ENCODE data around the gene ROPN1L. TPM values are rescaled to one million over a fixed set of nuclear protein-coding genes. Genes with fewer than 3 reads are reported as not detected.

ROPN1L gene
- total RNA-seq, 1 experiment from 2014 or later, result 0.66 TPM

DNA sequence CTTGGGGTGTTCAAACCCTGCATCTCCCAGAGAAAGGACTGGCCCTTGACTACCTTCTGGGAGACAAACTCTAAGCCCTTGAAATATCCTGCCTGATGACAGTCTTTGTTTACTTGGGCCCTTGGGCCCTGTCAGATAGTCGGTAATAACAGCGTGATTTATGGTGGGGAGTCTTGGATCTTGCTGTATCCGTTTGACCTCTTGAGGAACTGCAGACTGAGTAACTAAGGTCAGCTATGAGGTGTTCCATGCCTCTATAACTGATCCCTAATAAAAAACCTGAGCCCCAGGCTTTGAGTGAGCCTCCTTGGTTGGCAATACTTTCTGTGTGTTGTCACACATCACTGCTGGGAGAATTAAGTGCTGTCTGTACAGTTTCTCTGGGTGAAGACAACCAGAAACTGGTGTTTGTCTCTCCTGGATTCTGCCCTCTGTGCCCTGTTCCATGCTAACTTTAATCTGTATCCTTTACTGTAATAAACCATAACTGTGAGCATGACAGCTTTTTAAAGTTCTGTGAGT is 66.0 kb downstream of the ROPN1L start:
- Histone ChIP-seq H3K9me2 (ENCODE audit: insufficient read depth) (no peaks in the 10 kb centered on the region), H3K4me1 (ENCODE audit: control insufficient read depth in 1 of 2, insufficient read depth in 2 of 2, low read length in 2 of 2) (peaks cover 10 to 22% of the 10 kb centered on the region in 2 experiments), H4K20me1 (ENCODE audit: insufficient read depth) (no peaks in the 10 kb centered on the region), H2AFZ (ENCODE audit: low read depth, low read length, poor library complexity, severe bottlenecking) (peak overlapping the region; percentile 77), H3K9ac (ENCODE audit: low read length) (no peak overlapping the region), H3K36me3 (ENCODE audit: control insufficient read depth in 1 of 2, insufficient read depth in 2 of 2, low read length in 2 of 2) (no peaks in the 10 kb centered on the region), H3K79me2 (ENCODE audit: insufficient read depth, low read length) (no peaks in the 10 kb centered on the region), H3K9me3 (ENCODE audit: control insufficient read depth in 1 of 2, insufficient read depth in 1 of 2, low read depth in 1 of 2, low read length in 2 of 2) (no peaks in the 10 kb centered on the region), H3K4me3 (replicated peaks in 1 of 2; ENCODE audit: low read depth in 1 of 2, low read length in 2 of 2) (no peak overlapping the region), H3K27me3 (ENCODE audit: insufficient read depth, low read length) (no peaks in the 10 kb centered on the region), H3K4me2 (ENCODE audit: low read length) (peak overlapping the region; percentile 46), H3K27ac (ENCODE audit: low read depth, low read length) (no peak overlapping the region)
- BruUV-seq (replicated peaks), result no TSS peak
- ChIA-PET POLR2A (no interaction called here), RAD21 (ENCODE audit: low non-redundant PET in 1 of 2, low total read pairs in 2 of 2, uncharacterized antibody in 2 of 2, unreplicated experiment in 2 of 2) (no interaction called here), CTCF (no interaction called here)
- intact Hi-C loops (cut with micrococcal nuclease), result no loop called here
- no peak for DNase-seq (ENCODE audit: low read depth, low spot score)
- ATAC-seq, result peak; percentile 53
- TF ChIP-seq CBX3 (IDR thresholded peaks at IDR 0.05; ENCODE audit: low read depth) (no peak), ELF1 (IDR thresholded peaks at IDR 0.05; ENCODE audit: borderline replicate concordance, low read depth) (no peak), SP1 (IDR thresholded peaks at IDR 0.05; ENCODE audit: low read depth) (0 out of 2 replicates have a peak, but pooled peaks have one; percentile 19), EGR1 (IDR thresholded peaks at IDR 0.05; ENCODE audit: low read depth) (no peak), REST (IDR thresholded peaks at IDR 0.05; ENCODE audit: low read depth) (no peak)

GRCh38 chr5:10509575-10509974 is 67.9 kb downstream of the ROPN1L start:
- Histone ChIP-seq H3K4me2 (ENCODE audit: low read length) (no peak overlapping the region), H3K79me2 (ENCODE audit: insufficient read depth, low read length) (no peaks in the 10 kb centered on the region), H3K9me3 (ENCODE audit: control insufficient read depth in 1 of 2, insufficient read depth in 1 of 2, low read depth in 1 of 2, low read length in 2 of 2) (no peaks in the 10 kb centered on the region), H3K27ac (ENCODE audit: low read depth, low read length) (no peak overlapping the region), H4K20me1 (ENCODE audit: insufficient read depth) (no peaks in the 10 kb centered on the region), H3K9me2 (ENCODE audit: insufficient read depth) (no peaks in the 10 kb centered on the region), H3K36me3 (ENCODE audit: control insufficient read depth in 1 of 2, insufficient read depth in 2 of 2, low read length in 2 of 2) (no peaks in the 10 kb centered on the region), H2AFZ (ENCODE audit: low read depth, low read length, poor library complexity, severe bottlenecking) (no peak overlapping the region), H3K9ac (ENCODE audit: low read length) (no peak overlapping the region), H3K4me1 (ENCODE audit: control insufficient read depth in 1 of 2, insufficient read depth in 2 of 2, low read length in 2 of 2) (peaks cover 6 to 23% of the 10 kb centered on the region in 2 experiments), H3K27me3 (ENCODE audit: insufficient read depth, low read length) (no peaks in the 10 kb centered on the region), H3K4me3 (replicated peaks in 1 of 2; ENCODE audit: low read depth in 1 of 2, low read length in 2 of 2) (no peak overlapping the region)
- DNase-seq (ENCODE audit: low read depth, low spot score) (no peak), ATAC-seq (no peak)
- ChIA-PET CTCF (no interaction called here), POLR2A (interaction anchor here (1.0 kb wide), 1 partner anchor 51 kb away, joined by 3 read pairs; no protein-coding TSS in a partner anchor), RAD21 (ENCODE audit: low non-redundant PET in 1 of 2, low total read pairs in 2 of 2, uncharacterized antibody in 2 of 2, unreplicated experiment in 2 of 2) (no interaction called here)
- no TSS peak for BruUV-seq (replicated peaks)
- intact Hi-C loops (cut with micrococcal nuclease), result no loop called here
- TF ChIP-seq MAX (IDR thresholded peaks at IDR 0.05) (no peak), POLR2A (IDR thresholded peaks at IDR 0.05; ENCODE audit: borderline replicate concordance, extremely low read depth, insufficient read depth, insufficient read length) (no peak), POLR2AphosphoS5 (IDR thresholded peaks at IDR 0.05; ENCODE audit: low read depth, low read length) (no peak), EZH2 (IDR thresholded peaks at IDR 0.05) (no peak), EZH2phosphoT487 (IDR thresholded peaks at IDR 0.05; ENCODE audit: borderline replicate concordance) (no peak), REST (IDR thresholded peaks at IDR 0.05; ENCODE audit: low read depth) (no peak), JUND (IDR thresholded peaks at IDR 0.05) (no peak)

All from HCT116 (cell line).